GM12878 (cell line): ENCODE measurements around the gene MYH6. TPM values are rescaled to one million over a fixed set of nuclear protein-coding genes. Genes with fewer than 3 reads are reported as not detected.

Experiments used
- ATAC-seq: fragments of 200-7000 bp; cut with Tn5 transposase; 3 replicates; pipeline ENCODE4 v1.9.1; 2020; ENCODE audit warnings: mild to moderate bottlenecking, moderate library complexity
- BruUV-seq: library from RNA; stranded (reverse); fragments of 400-500 nt; replicated peaks from 2 replicates; lab custom pipeline; 2021; lab: Mats Ljungman, UMichigan
- CTCF ChIA-PET: fragments of 300-600 bp; sonication (Branson Sonifier 250); formaldehyde crosslinking; extraction: SDS; loops from one replicate; lab custom pipeline; 2021; ENCODE audit warnings: inconsistent platforms; lab: Yijun Ruan, JAX
- POLR2A ChIA-PET: fragments of 350-600 bp; formaldehyde crosslinking; extraction: SDS; loops from one replicate; lab custom pipeline; 2021; ENCODE audit warnings: inconsistent platforms; lab: Charles Lee
- RAD21 ChIA-PET: fragments of 300-600 bp; sonication (Branson Sonifier 250); formaldehyde crosslinking; loops from one replicate; lab custom pipeline; 2023; ENCODE audit warnings: antibody characterized with exemption; ENCODE audit not compliant: unreplicated experiment; lab: Charles Lee
- SMC1A ChIA-PET: fragments of 300-600 bp; sonication (Branson Sonifier 250); formaldehyde crosslinking; loops from one replicate; lab custom pipeline; 2023; ENCODE audit not compliant: unreplicated experiment, uncharacterized antibody; lab: Charles Lee
- DNase-seq: peaks from one replicate; pipeline ENCODE4 v3.0.0-alpha.2; 2011; ENCODE audit warnings: low read depth, low spot score
- FAIRE-seq: peaks from 3 replicates; lab custom pipeline; 2011; peaks lifted over from hg19 to GRCh38; lab: Jason Lieb, UNC
- H2AFZ ChIP-seq: 2 replicates; pipeline ENCODE4 v1.6.0; 2011; ENCODE audit warnings: low read depth, low read length, control low read depth; ENCODE audit not compliant: control insufficient read depth
- H3K27ac ChIP-seq: 2 replicates; pipeline ENCODE4 v1.5.1; 2011; ENCODE audit warnings: control low read depth; ENCODE audit not compliant: control insufficient read depth, insufficient read depth
- H3K27me3 ChIP-seq, 2 experiments: replicated peaks in 1 of 2; 2 replicates each; pipeline versions ENCODE4 v1.6.0 to v1.6.1; 2011; ENCODE audit warnings: low read length in 1 of 2; ENCODE audit not compliant: control insufficient read depth in 2 of 2, insufficient read depth in 2 of 2
- H3K36me3 ChIP-seq, 2 experiments: 2 replicates each; pipeline ENCODE4 v1.5.1; 2011; ENCODE audit warnings: low read length in 1 of 2; ENCODE audit not compliant: control insufficient read depth in 2 of 2, insufficient read depth in 2 of 2
- H3K4me1 ChIP-seq: 2 replicates; pipeline ENCODE4 v1.6.1; 2011; ENCODE audit warnings: mild to moderate bottlenecking, low read length, moderate library complexity, mixed read lengths; ENCODE audit not compliant: control insufficient read depth, insufficient read depth
- H3K4me2 ChIP-seq: 2 replicates; pipeline ENCODE4 v1.6.0; 2011; ENCODE audit warnings: control low read depth; ENCODE audit not compliant: control insufficient read depth, insufficient read depth
- H3K4me3 ChIP-seq: fragments of 200-600 bp; sonication (generic); 2 replicates; pipeline ENCODE4 v1.5.1; 2016
- H3K79me2 ChIP-seq: 2 replicates; pipeline ENCODE4 v1.6.0; 2011; ENCODE audit warnings: low read length; ENCODE audit not compliant: control insufficient read depth, insufficient read depth
- H3K9ac ChIP-seq: 2 replicates; pipeline ENCODE4 v1.8.0; 2011; ENCODE audit warnings: low read length, control low read depth, mixed read lengths; ENCODE audit not compliant: control insufficient read depth, insufficient read depth
- H3K9me3 ChIP-seq: replicated peaks from 3 replicates; pipeline ENCODE4 v1.5.1; 2011; ENCODE audit warnings: mild to moderate bottlenecking, low read length; ENCODE audit not compliant: control insufficient read depth, insufficient read depth
- H4K20me1 ChIP-seq: 2 replicates; pipeline ENCODE4 v1.6.0; 2011; ENCODE audit not compliant: control insufficient read depth, insufficient read depth
- ESRRA ChIP-seq: IDR thresholded peaks from 2 replicates; pipeline ENCODE4 v1.6.1; 2012; ENCODE audit warnings: mild to moderate bottlenecking, low read length, improper control_type of control experiment
- FOXK2 ChIP-seq: fragments of 450-650 bp; IDR thresholded peaks from 2 replicates; pipeline ENCODE4 v1.6.1; 2017; ENCODE audit warnings: mild to moderate bottlenecking, moderate library complexity
- HDAC2 ChIP-seq: fragments of 200-600 bp; sonication (generic); IDR thresholded peaks from 2 replicates; pipeline ENCODE4 v1.6.1; 2017
- IKZF1 ChIP-seq: fragments of 450-650 bp; conservative IDR thresholded peaks from 2 replicates; pipeline ENCODE4 v1.6.1; 2017; ENCODE audit warnings: antibody characterized with exemption, mild to moderate bottlenecking
- JUNB ChIP-seq: IDR thresholded peaks from 2 replicates; pipeline ENCODE4 v1.6.1; 2016; ENCODE audit warnings: antibody characterized with exemption, mild to moderate bottlenecking
- KAT2A ChIP-seq: conservative IDR thresholded peaks from 2 replicates; pipeline ENCODE4 v1.6.1; 2011; ENCODE audit warnings: low read depth, low read length; ENCODE audit not compliant: control insufficient read depth
- LARP7 ChIP-seq: fragments of 450-650 bp; IDR thresholded peaks from 2 replicates; pipeline ENCODE4 v1.6.1; 2017; ENCODE audit warnings: mild to moderate bottlenecking
- NR2C2 ChIP-seq: IDR thresholded peaks from 2 replicates; pipeline ENCODE4 v1.6.1; 2011; ENCODE audit warnings: borderline replicate concordance, low read depth; ENCODE audit not compliant: control insufficient read depth, insufficient read length
- NR2F1 ChIP-seq: fragments of 450-650 bp; conservative IDR thresholded peaks from 2 replicates; pipeline ENCODE4 v1.6.1; 2017; ENCODE audit warnings: mild to moderate bottlenecking
- NRF1 ChIP-seq: conservative IDR thresholded peaks from 2 replicates; pipeline ENCODE4 v1.6.1; 2011; ENCODE audit warnings: mild to moderate bottlenecking, low read depth, low read length, improper control_type of control experiment
- PAX8 ChIP-seq: fragments of 450-650 bp; IDR thresholded peaks from 2 replicates; pipeline ENCODE4 v1.6.1; 2017; ENCODE audit warnings: mild to moderate bottlenecking, moderate library complexity
- RB1 ChIP-seq: fragments of 450-650 bp; formaldehyde crosslinking; IDR thresholded peaks from 2 replicates; pipeline ENCODE4 v1.6.1; 2017; ENCODE audit warnings: mild to moderate bottlenecking, borderline replicate concordance
- RELB ChIP-seq: fragments of 450-650 bp; IDR thresholded peaks from 2 replicates; pipeline ENCODE4 v1.6.1; 2017; ENCODE audit warnings: low read depth, mild to moderate bottlenecking, moderate library complexity
- SREBF1 ChIP-seq: IDR thresholded peaks from 2 replicates; pipeline ENCODE4 v1.6.1; 2012; ENCODE audit warnings: mild to moderate bottlenecking, low read length
- SREBF2 ChIP-seq: IDR thresholded peaks from 2 replicates; pipeline ENCODE4 v1.6.1; 2012; ENCODE audit warnings: mild to moderate bottlenecking, low read length
- STAT1 ChIP-seq: fragments of 450-650 bp; conservative IDR thresholded peaks from 2 replicates; pipeline ENCODE4 v1.6.1; 2014; ENCODE audit warnings: antibody characterized with exemption, mild to moderate bottlenecking
- TCF3 ChIP-seq: IDR thresholded peaks from 2 replicates; pipeline ENCODE4 v1.6.1; 2012; ENCODE audit warnings: low read depth, mild to moderate bottlenecking, low read length, borderline replicate concordance; ENCODE audit not compliant: insufficient read depth
- WGBS: methylation state at CpG from one replicate; pipeline ENCODE4 v1.1.6; 2016; ENCODE audit warnings: low lambda C conversion rate; ENCODE audit not compliant: insufficient replicate concordance, insufficient coverage; ENCODE audit errors: missing lambda C conversion rate; 5-methylcytosine and 5-hydroxymethylcytosine counted together
- in situ Hi-C: fragments of 300-500 bp; cut with MboI; formaldehyde crosslinking; loops from 9 replicates; pipeline ENCODE4 v1.14.3; 2018; ENCODE audit warnings: mixed read lengths
- intact Hi-C: fragments of 100-400 bp; cut with micrococcal nuclease; formaldehyde crosslinking; loops from one replicate; pipeline ENCODE4 v1.14.2; 2022; ENCODE audit not compliant: unreplicated experiment
- polyA plus RNA-seq, 11 experiments: library from polyadenylated mRNA; depleted of rRNA in 4 of 11; unstranded in 6 of 11; stranded (reverse) in 5 of 11; fragments of >200 nt; fragmentation: Nextera tagmentation in 4 of 11; fragmentation: Illumina TruSeq in 1 of 11; extraction: Ambion mirVana in 4 of 11; extraction: Trizol in 1 of 11; gene quantifications; 1 replicate in 1 of 11; 2 replicates in 10 of 11; pipeline versions ENCODE4 v1.2.1 to v1.2.3, GENCODE V29; 2011 to 2016; ENCODE audit warnings: inconsistent platforms in 2 of 11, missing spikeins in 2 of 11, low read depth in 1 of 11
- total RNA-seq, 4 experiments: library from RNA; depleted of rRNA in 3 of 4; stranded (reverse); fragments of >200 nt in 3 of 4; fragmentation: Illumina TruSeq in 1 of 4; extraction: Trizol in 1 of 4; gene quantifications; 2 replicates each; pipeline versions ENCODE4 v1.2.1 to v1.2.3, GENCODE V29; 2013 to 2021
- TF ChIP-seq, protein P1 (sequence below): IDR thresholded peaks from 2 replicates; pipeline ENCODE4 v1.6.1; 2012; ENCODE audit warnings: mild to moderate bottlenecking, low read depth, low read length

MYH6 gene
- total and polyA plus RNA-seq, 10 of the 15 experiments (the other 5 are each of a cell fraction or from before 2014, with no cell fraction given): 0.01 to 0.84 (median 0.05) TPM; not detected in 7

DNA sequence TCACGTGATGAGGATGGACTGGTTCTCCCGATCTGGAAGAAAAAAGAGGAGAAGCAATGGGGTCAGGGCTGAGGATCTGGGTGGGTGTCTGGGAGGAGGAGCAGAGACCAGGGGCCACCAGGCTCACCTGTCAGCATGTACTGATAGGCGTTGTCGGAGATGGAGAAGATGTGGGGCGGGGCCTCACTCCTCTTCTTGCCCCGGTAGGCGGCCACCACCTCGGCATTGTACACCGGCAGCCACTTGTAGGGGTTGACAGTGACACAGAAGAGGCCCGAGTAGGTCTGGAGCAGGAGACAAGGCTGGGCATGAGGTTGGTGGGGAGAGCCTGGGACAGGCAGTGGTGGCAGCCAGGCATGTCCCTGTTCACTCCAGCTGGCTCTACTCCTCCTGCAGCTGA, 3.0 kb downstream of the MYH6 start:
- 35% methylated on average over 10 of the region's 10 CpGs for WGBS
- intact Hi-C loops: no loop called here
- Histone ChIP-seq H3K27ac (no peak overlapping the region), H3K4me3 (no peak overlapping the region), H2AFZ (no peak overlapping the region), H3K27me3 (peaks cover 0 to 3% of the 10 kb centered on the region in 2 experiments; a peak in 3 of 4 replicates), H4K20me1 (no peaks in the 10 kb centered on the region), H3K9me3 (no peaks in the 10 kb centered on the region), H3K79me2 (no peaks in the 10 kb centered on the region), H3K9ac (no peak overlapping the region), H3K4me2 (no peak overlapping the region), H3K4me1 (no peaks in the 10 kb centered on the region)
- ChIA-PET CTCF (no interaction called here), SMC1A (no interaction called here), POLR2A (no interaction called here), RAD21 (no interaction called here)
- in situ Hi-C loops: no loop called here
- no TSS peak for BruUV-seq
- ATAC-seq (no peak), FAIRE-seq (no peak)
- TF ChIP-seq STAT1 (no peak), IKZF1 (no peak), PAX8 (no peak), LARP7 (no peak), ESRRA (no peak), RB1 (no peak), SREBF1 (no peak), RELB (no peak), NR2F1 (no peak), HDAC2 (no peak), KAT2A (no peak), NRF1 (no peak), JUNB (no peak), FOXK2 (no peak), TCF3 (no peak), NR2C2 (no peak), SREBF2 (no peak)
- TF ChIP-seq, protein P1, sequence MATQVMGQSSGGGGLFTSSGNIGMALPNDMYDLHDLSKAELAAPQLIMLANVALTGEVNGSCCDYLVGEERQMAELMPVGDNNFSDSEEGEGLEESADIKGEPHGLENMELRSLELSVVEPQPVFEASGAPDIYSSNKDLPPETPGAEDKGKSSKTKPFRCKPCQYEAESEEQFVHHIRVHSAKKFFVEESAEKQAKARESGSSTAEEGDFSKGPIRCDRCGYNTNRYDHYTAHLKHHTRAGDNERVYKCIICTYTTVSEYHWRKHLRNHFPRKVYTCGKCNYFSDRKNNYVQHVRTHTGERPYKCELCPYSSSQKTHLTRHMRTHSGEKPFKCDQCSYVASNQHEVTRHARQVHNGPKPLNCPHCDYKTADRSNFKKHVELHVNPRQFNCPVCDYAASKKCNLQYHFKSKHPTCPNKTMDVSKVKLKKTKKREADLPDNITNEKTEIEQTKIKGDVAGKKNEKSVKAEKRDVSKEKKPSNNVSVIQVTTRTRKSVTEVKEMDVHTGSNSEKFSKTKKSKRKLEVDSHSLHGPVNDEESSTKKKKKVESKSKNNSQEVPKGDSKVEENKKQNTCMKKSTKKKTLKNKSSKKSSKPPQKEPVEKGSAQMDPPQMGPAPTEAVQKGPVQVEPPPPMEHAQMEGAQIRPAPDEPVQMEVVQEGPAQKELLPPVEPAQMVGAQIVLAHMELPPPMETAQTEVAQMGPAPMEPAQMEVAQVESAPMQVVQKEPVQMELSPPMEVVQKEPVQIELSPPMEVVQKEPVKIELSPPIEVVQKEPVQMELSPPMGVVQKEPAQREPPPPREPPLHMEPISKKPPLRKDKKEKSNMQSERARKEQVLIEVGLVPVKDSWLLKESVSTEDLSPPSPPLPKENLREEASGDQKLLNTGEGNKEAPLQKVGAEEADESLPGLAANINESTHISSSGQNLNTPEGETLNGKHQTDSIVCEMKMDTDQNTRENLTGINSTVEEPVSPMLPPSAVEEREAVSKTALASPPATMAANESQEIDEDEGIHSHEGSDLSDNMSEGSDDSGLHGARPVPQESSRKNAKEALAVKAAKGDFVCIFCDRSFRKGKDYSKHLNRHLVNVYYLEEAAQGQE: no peak
- TF ChIP-seq, all 136 proteins: peak for 0
- no peak for DNase-seq
- H3K36me3 ChIP-seq: no peaks in the 10 kb centered on the region
